K562 (cell line): Measurements from ENCODE around the gene ZC3H10. TPM values are rescaled to one million over a fixed set of nuclear protein-coding genes. Genes with fewer than 3 reads are reported as not detected.

Source experiments
- ARID2 ChIP-seq: fragments of 450-650 bp; IDR thresholded peaks from 2 replicates; pipeline ENCODE4 v1.6.1; 2017; ENCODE audit warnings: antibody characterized with exemption, mild to moderate bottlenecking
- ELF4 ChIP-seq: fragments of 450-650 bp; formaldehyde crosslinking; IDR thresholded peaks from 2 replicates; pipeline ENCODE4 v1.4.0; 2022; ENCODE audit warnings: missing genetic modification characterization
- MYC ChIP-seq, 2 experiments: fragments of 250-450 bp in 1 of 2; sonication (Bioruptor Pico) in 1 of 2; IDR thresholded peaks; 2 replicates each; pipeline versions ENCODE4 v1.5.1 to v1.6.1; 2012 to 2021; ENCODE audit warnings: low read depth in 2 of 2, borderline replicate concordance in 1 of 2, improper control_type of control experiment in 1 of 2, low read length in 1 of 2, mild to moderate bottlenecking in 1 of 2, moderate library complexity in 1 of 2
- NFIC ChIP-seq: fragments of 450-650 bp; IDR thresholded peaks from 2 replicates; pipeline ENCODE4 v1.6.1; 2017; ENCODE audit warnings: mild to moderate bottlenecking, inconsistent platforms
- POLR2B ChIP-seq: fragments of 450-650 bp; IDR thresholded peaks from 2 replicates; pipeline ENCODE4 v1.6.1; 2018; ENCODE audit warnings: low read depth; ENCODE audit not compliant: partially characterized antibody
- ZBED1 ChIP-seq: IDR thresholded peaks from 2 replicates; pipeline ENCODE4 v1.6.1; 2014
- polyA plus RNA-seq, 8 experiments: library from polyadenylated mRNA; depleted of rRNA in 4 of 8; stranded (reverse) in 5 of 8; unstranded in 3 of 8; fragments of >200 nt; fragmentation: Nextera tagmentation in 2 of 8; fragmentation: Illumina TruSeq in 1 of 8; extraction: Ambion mirVana in 2 of 8; extraction: Trizol in 1 of 8; gene quantifications; 2 replicates each; pipeline versions ENCODE4 v1.2.1 to v1.2.3, GENCODE V29; 2011 to 2014; ENCODE audit warnings: inconsistent platforms in 1 of 8, missing spikeins in 1 of 8
- total RNA-seq, 7 experiments: library from RNA; depleted of rRNA in 6 of 7; stranded (reverse); fragments of >200 nt in 6 of 7; fragmentation: Illumina TruSeq in 2 of 7; extraction: Trizol in 2 of 7; gene quantifications; 2 replicates each; pipeline versions ENCODE4 v1.2.1 to v1.2.3, GENCODE V29; 2011 to 2021; ENCODE audit warnings: low replicate concordance in 1 of 7
- TF ChIP-seq, protein P1 (sequence below): fragments of 450-650 bp; IDR thresholded peaks from 2 replicates; pipeline ENCODE4 v1.6.1; 2016; ENCODE audit warnings: mild to moderate bottlenecking, moderate library complexity
- TF ChIP-seq, protein P2 (sequence below): fragments of 450-650 bp; conservative IDR thresholded peaks from 2 replicates; pipeline ENCODE4 v1.6.1; 2016; ENCODE audit warnings: missing genetic modification characterization, low read depth, mild to moderate bottlenecking, control low read depth, missing compliant biosample characterization
- TF ChIP-seq, protein P3 (sequence below), 2 experiments: fragments of 450-650 bp in 1 of 2; IDR thresholded peaks; 2 replicates each; pipeline ENCODE4 v1.6.1; 2011 to 2017; ENCODE audit warnings: low read depth in 2 of 2, antibody characterized with exemption in 1 of 2, borderline replicate concordance in 1 of 2, low read length in 1 of 2, mild to moderate bottlenecking in 1 of 2, mixed read lengths in 1 of 2; ENCODE audit not compliant: control insufficient read depth in 1 of 2

Gene ZC3H10
- total and polyA plus RNA-seq, 9 of the 15 experiments (the other 6 are each of a cell fraction or from before 2014, with no cell fraction given), result 0.31 to 4.1 (median 1.6) TPM

DNA sequence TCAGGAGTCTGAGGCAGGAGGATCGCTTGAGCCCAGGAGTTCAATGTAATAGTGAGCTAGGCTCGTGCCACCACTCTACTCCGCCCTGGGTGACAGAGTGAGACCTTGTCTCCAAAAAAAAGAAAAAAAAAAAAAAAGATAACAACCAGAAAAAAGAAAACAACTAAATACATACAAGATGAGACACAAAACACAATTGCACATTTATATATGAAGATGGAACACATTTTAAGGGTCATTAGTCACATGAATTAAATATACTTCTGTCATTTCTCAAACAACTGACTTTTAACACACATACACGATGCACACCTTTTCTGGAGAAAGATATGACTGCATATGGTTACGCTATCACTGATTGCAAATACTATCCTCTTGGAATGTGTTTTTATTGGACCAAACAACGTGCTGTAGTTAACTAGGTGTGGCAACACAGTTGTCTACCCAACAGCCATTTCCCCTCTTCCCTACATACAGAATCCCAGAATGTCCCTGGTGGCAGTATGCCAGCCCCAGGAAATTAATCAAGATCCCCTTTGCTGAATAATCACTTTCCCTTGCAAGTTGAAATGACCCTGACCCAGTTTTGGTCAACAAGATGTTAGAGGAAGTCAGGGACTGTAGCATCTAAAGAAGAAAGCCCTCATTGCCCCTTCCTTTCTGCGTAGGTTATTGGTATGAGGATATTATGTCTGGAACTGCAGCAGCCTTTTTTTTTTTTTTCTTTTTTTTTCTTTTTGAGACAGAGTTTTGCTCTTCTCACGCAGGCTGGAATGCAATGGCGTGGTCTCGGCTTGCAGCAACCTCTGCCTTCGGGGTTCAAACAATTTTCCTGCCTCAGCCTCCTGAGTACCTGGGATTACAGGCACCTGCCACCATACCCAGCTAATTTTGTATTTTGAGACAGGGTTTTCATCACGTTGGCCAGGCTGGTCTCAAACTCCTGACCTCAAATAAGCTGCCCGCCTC, 28.7 kb downstream of the ZC3H10 start (continued):
- TF ChIP-seq, protein P1, sequence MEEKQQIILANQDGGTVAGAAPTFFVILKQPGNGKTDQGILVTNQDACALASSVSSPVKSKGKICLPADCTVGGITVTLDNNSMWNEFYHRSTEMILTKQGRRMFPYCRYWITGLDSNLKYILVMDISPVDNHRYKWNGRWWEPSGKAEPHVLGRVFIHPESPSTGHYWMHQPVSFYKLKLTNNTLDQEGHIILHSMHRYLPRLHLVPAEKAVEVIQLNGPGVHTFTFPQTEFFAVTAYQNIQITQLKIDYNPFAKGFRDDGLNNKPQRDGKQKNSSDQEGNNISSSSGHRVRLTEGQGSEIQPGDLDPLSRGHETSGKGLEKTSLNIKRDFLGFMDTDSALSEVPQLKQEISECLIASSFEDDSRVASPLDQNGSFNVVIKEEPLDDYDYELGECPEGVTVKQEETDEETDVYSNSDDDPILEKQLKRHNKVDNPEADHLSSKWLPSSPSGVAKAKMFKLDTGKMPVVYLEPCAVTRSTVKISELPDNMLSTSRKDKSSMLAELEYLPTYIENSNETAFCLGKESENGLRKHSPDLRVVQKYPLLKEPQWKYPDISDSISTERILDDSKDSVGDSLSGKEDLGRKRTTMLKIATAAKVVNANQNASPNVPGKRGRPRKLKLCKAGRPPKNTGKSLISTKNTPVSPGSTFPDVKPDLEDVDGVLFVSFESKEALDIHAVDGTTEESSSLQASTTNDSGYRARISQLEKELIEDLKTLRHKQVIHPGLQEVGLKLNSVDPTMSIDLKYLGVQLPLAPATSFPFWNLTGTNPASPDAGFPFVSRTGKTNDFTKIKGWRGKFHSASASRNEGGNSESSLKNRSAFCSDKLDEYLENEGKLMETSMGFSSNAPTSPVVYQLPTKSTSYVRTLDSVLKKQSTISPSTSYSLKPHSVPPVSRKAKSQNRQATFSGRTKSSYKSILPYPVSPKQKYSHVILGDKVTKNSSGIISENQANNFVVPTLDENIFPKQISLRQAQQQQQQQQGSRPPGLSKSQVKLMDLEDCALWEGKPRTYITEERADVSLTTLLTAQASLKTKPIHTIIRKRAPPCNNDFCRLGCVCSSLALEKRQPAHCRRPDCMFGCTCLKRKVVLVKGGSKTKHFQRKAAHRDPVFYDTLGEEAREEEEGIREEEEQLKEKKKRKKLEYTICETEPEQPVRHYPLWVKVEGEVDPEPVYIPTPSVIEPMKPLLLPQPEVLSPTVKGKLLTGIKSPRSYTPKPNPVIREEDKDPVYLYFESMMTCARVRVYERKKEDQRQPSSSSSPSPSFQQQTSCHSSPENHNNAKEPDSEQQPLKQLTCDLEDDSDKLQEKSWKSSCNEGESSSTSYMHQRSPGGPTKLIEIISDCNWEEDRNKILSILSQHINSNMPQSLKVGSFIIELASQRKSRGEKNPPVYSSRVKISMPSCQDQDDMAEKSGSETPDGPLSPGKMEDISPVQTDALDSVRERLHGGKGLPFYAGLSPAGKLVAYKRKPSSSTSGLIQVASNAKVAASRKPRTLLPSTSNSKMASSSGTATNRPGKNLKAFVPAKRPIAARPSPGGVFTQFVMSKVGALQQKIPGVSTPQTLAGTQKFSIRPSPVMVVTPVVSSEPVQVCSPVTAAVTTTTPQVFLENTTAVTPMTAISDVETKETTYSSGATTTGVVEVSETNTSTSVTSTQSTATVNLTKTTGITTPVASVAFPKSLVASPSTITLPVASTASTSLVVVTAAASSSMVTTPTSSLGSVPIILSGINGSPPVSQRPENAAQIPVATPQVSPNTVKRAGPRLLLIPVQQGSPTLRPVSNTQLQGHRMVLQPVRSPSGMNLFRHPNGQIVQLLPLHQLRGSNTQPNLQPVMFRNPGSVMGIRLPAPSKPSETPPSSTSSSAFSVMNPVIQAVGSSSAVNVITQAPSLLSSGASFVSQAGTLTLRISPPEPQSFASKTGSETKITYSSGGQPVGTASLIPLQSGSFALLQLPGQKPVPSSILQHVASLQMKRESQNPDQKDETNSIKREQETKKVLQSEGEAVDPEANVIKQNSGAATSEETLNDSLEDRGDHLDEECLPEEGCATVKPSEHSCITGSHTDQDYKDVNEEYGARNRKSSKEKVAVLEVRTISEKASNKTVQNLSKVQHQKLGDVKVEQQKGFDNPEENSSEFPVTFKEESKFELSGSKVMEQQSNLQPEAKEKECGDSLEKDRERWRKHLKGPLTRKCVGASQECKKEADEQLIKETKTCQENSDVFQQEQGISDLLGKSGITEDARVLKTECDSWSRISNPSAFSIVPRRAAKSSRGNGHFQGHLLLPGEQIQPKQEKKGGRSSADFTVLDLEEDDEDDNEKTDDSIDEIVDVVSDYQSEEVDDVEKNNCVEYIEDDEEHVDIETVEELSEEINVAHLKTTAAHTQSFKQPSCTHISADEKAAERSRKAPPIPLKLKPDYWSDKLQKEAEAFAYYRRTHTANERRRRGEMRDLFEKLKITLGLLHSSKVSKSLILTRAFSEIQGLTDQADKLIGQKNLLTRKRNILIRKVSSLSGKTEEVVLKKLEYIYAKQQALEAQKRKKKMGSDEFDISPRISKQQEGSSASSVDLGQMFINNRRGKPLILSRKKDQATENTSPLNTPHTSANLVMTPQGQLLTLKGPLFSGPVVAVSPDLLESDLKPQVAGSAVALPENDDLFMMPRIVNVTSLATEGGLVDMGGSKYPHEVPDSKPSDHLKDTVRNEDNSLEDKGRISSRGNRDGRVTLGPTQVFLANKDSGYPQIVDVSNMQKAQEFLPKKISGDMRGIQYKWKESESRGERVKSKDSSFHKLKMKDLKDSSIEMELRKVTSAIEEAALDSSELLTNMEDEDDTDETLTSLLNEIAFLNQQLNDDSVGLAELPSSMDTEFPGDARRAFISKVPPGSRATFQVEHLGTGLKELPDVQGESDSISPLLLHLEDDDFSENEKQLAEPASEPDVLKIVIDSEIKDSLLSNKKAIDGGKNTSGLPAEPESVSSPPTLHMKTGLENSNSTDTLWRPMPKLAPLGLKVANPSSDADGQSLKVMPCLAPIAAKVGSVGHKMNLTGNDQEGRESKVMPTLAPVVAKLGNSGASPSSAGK, result no peak
- TF ChIP-seq ZBED1 (no peak), POLR2B (peak; percentile 64), ELF4 (CRISPR knock-in tag) (no peak), ARID2 (no peak), MYC (IDR thresholded peaks at IDR 0.05; ENCODE audit: low read depth, low read length) (no peak), MYC (CRISPR knock-in tag; IDR thresholded peaks at IDR 0.05; ENCODE audit: borderline replicate concordance, low read depth) (peak; percentile 54; the same call in 1 of the 2 replicates), NFIC (peak; percentile 73)
- TF ChIP-seq, protein P2, sequence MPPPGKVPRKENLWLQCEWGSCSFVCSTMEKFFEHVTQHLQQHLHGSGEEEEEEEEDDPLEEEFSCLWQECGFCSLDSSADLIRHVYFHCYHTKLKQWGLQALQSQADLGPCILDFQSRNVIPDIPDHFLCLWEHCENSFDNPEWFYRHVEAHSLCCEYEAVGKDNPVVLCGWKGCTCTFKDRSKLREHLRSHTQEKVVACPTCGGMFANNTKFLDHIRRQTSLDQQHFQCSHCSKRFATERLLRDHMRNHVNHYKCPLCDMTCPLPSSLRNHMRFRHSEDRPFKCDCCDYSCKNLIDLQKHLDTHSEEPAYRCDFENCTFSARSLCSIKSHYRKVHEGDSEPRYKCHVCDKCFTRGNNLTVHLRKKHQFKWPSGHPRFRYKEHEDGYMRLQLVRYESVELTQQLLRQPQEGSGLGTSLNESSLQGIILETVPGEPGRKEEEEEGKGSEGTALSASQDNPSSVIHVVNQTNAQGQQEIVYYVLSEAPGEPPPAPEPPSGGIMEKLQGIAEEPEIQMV (tag), result no peak
- TF ChIP-seq, protein P3, sequence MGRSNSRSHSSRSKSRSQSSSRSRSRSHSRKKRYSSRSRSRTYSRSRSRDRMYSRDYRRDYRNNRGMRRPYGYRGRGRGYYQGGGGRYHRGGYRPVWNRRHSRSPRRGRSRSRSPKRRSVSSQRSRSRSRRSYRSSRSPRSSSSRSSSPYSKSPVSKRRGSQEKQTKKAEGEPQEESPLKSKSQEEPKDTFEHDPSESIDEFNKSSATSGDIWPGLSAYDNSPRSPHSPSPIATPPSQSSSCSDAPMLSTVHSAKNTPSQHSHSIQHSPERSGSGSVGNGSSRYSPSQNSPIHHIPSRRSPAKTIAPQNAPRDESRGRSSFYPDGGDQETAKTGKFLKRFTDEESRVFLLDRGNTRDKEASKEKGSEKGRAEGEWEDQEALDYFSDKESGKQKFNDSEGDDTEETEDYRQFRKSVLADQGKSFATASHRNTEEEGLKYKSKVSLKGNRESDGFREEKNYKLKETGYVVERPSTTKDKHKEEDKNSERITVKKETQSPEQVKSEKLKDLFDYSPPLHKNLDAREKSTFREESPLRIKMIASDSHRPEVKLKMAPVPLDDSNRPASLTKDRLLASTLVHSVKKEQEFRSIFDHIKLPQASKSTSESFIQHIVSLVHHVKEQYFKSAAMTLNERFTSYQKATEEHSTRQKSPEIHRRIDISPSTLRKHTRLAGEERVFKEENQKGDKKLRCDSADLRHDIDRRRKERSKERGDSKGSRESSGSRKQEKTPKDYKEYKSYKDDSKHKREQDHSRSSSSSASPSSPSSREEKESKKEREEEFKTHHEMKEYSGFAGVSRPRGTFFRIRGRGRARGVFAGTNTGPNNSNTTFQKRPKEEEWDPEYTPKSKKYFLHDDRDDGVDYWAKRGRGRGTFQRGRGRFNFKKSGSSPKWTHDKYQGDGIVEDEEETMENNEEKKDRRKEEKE (IDR thresholded peaks at IDR 0.05; ENCODE audit: borderline replicate concordance in 1 of 2, control insufficient read depth in 1 of 2, low read depth in 2 of 2, low read length in 1 of 2), result no peak
